ENCODE data around the gene SDCCAG8.

The SDCCAG8 gene

DNA sequence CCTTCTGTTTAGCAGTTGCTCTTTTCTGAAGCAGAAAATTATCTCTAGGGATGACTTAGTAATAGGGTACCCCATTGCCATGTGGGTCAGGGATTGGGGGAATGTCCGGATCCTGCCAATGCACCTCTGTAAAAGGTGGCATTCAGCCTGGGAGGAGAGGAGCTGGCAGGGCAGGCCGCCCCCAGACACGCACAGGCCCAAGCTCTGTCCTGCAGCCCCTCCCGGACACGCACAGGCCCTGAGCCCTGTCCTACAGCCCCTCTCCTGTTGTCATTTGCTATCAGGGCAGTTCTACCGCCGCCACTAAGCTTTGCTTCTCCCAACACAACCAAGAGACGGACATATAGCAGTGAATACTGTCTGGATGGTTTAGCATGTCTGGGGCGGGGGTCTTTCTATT lies 219.1 kb downstream of the SDCCAG8 start:
- TF ChIP-seq, protein P1, sequence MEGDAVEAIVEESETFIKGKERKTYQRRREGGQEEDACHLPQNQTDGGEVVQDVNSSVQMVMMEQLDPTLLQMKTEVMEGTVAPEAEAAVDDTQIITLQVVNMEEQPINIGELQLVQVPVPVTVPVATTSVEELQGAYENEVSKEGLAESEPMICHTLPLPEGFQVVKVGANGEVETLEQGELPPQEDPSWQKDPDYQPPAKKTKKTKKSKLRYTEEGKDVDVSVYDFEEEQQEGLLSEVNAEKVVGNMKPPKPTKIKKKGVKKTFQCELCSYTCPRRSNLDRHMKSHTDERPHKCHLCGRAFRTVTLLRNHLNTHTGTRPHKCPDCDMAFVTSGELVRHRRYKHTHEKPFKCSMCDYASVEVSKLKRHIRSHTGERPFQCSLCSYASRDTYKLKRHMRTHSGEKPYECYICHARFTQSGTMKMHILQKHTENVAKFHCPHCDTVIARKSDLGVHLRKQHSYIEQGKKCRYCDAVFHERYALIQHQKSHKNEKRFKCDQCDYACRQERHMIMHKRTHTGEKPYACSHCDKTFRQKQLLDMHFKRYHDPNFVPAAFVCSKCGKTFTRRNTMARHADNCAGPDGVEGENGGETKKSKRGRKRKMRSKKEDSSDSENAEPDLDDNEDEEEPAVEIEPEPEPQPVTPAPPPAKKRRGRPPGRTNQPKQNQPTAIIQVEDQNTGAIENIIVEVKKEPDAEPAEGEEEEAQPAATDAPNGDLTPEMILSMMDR (IDR thresholded peaks at IDR 0.05; ENCODE audit: low read depth, low read length, missing control alignments) = no peak
- DNase-seq (ENCODE audit: extremely low read depth, low read depth) = no peak
- no peak overlapping the region for H3K4me3 ChIP-seq (replicated peaks; ENCODE audit: low read depth, low read length)

DNA sequence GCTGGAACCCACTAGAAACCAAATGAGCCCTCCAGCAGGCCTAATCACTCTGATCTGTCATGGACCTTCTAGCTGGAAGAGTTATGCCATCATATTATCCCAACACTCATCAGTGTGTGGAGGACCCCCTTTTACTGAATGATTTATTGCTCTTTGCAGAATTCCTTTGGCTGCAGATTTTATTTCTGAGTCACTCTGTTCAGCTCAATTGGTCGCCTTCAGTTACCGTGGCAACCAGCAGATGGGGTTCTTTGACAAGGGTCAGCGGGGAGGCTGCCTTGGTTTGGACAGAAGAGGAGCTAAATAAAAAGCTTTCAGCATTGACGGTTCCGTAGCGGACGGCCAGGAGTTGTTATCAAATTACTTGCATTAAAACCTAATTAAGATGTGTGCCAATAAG lies 220.1 kb downstream of the SDCCAG8 start:
- H3K4me3 ChIP-seq (replicated peaks; ENCODE audit: low read depth, low read length) = no peak overlapping the region
- DNase-seq (ENCODE audit: extremely low read depth, low read depth) = no peak
- TF ChIP-seq, protein P1 (IDR thresholded peaks at IDR 0.05; ENCODE audit: low read depth, low read length, missing control alignments) = no peak

DNA sequence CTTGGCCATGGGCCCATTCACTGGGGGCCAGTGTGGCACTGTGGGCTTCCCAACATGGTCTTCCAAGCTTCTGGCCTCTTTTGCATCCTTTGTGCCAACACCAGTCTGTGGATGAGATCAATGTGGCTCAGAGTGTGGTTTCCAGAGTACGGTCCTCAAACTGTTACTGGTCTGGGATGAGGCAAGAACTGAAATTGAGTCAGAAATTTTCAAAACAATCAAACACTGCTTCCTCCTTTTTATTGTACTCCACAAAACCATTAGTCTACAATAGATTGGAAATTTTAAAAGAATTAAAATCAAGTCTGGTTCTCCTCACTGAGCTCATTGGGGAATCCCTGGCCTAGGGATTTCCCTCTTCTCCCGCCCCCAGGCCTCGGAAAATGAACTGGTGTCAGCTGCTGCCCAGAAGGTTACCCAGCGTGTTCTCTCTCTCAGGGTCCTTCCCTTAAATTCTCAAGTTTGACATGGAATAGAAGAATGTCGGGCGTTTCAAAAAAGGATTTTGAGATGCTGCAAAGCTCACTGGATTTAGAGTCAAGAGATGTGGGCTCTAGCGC lies 222.0 kb downstream of the SDCCAG8 start:
- H3K4me3 ChIP-seq (replicated peaks; ENCODE audit: low read depth, low read length) = no peak overlapping the region
- no peak for DNase-seq (ENCODE audit: extremely low read depth, low read depth)
- TF ChIP-seq, protein P1 (IDR thresholded peaks at IDR 0.05; ENCODE audit: low read depth, low read length, missing control alignments) = no peak

DNA sequence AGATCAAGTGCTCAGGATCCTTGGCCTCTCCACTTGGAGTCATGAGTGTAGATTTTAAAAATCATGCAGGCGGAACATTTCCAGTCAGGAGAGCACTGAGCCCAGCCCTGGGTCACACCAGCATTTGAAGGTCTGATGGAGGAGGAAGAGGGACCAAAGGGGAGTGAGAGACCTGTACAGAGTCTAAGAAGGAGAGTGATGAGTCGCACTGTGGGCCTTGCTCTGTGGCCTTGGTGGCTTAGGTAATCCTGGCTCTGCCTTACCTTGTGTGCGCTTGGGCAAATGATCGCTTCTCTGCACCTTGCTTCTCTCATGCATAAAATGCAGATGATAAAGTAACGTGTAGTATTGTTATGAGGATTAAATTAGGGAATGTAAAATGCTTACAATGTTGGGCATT lies 225.3 kb downstream of the SDCCAG8 start:
- no peak for DNase-seq (ENCODE audit: extremely low read depth, low read depth)
- TF ChIP-seq, protein P1 (IDR thresholded peaks at IDR 0.05; ENCODE audit: low read depth, low read length, missing control alignments) = no peak

DNA sequence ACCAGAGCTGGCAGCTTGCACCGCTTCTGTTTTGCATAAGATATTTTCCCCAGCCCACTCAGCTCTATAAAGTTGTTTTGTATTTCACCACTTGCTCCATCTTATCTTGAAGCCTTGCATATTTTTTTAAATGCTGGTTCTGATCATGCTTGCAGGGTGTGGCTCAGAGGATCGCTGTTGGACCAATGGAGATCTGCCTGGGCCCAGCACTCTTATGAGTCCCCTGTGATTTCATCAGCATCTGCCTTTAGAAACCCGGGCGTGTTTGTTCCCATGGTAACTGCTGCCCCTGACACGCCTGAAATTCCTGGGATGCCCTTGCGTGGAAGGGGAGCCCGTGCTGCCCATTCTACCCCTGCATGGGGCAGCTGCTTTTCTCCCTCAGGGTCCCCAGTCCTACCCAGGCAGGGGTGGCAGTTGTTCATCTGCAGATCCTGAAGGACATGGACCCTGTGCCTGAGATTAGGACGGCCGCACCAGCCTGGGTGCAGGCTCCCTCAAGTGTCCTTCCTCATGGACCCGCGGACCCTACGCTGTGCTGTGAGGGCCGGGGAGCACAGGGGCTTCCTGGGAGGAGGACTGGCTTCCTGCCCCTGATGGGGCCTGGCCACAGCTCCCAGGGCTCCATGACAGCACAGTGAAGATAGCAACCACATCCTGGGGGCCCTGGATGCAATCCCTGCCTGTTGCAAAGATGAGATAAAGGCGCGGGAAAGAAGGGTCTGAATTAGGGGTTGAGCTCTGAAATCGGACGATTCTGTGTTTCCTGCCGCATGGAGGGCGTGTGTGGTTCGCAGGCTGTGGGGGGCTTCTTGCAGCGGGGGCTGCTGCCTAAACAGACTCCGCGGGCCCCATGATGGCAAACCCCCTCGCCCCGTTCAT lies 226.5 kb downstream of the SDCCAG8 start:
- H3K4me3 ChIP-seq (replicated peaks; ENCODE audit: low read depth, low read length) = peak overlapping the region; percentile 22
- no peak for DNase-seq (ENCODE audit: extremely low read depth, low read depth)
- TF ChIP-seq, protein P1 (IDR thresholded peaks at IDR 0.05; ENCODE audit: low read depth, low read length, missing control alignments) = no peak

More for the DNA sequence above, 225.3 kb downstream of the SDCCAG8 start:
- H3K4me3 ChIP-seq (replicated peaks; ENCODE audit: low read depth, low read length) = no peak overlapping the region

DNA sequence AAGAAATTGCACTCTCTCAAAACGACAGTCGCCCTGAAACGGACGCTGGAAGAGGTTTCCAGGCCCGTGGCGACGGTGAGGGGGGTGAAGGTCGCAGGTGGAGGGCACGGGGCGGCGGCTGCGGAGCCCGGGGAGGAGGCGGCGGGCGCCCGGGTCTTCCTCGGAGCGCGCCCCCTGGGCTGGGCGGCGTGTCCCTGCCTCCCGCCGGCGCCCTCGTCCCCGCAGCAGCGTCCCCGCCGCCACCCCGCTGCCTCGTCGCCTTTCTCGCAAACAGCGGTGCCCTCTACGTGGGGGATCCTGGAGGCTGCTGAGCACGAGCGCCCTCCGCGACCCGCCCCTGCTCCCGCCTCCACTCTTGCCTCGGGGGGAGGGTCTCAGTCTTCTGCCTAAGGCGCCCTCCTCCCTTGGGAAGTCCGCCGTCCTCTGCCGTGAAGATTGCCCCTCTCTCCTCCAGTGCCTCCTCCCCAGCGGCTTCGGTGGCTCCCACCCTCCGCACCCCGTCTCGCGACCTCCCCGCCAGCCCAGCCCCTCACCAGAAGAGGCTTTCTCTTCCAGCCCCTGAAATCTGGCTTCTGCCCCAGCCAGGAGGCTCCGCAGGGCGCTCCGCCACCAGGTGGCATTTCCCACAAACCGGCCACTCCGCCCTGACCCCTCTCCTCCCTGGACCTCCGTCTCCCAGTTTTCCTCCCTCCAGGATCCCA lies 227.4 kb downstream of the SDCCAG8 start:
- DNase-seq (ENCODE audit: extremely low read depth, low read depth) = no peak
- TF ChIP-seq, protein P1 (IDR thresholded peaks at IDR 0.05; ENCODE audit: low read depth, low read length, missing control alignments) = peak; percentile 28
- H3K4me3 ChIP-seq (replicated peaks; ENCODE audit: low read depth, low read length) = peak overlapping the region; percentile 22

All from HFF-Myc (cell line).